HL-60 (cell line): ENCODE measurements around the gene KLRC3.

ENCODE experiments used
- GABPA ChIP-seq: IDR thresholded peaks from 2 replicates; pipeline ENCODE4 v1.6.1; 2012; ENCODE audit warnings: low read depth
- POLR2AphosphoS5 ChIP-seq: IDR thresholded peaks from 2 replicates; pipeline ENCODE4 v1.6.1; 2012; ENCODE audit warnings: low read depth
- SPI1 ChIP-seq: IDR thresholded peaks from 2 replicates; pipeline ENCODE4 v1.6.1; 2012; ENCODE audit warnings: low read depth, mild to moderate bottlenecking, borderline replicate concordance
- TF ChIP-seq, protein P1 (sequence below): IDR thresholded peaks from one replicate; pipeline ENCODE4 v1.5.1; 2011; ENCODE audit warnings: low read length, control low read depth, inconsistent platforms; ENCODE audit not compliant: insufficient read depth
- TF ChIP-seq, protein P2 (sequence below): IDR thresholded peaks from 2 replicates; pipeline ENCODE4 v1.6.1; 2012; ENCODE audit warnings: low read depth; ENCODE audit not compliant: insufficient replicate concordance

DNA sequence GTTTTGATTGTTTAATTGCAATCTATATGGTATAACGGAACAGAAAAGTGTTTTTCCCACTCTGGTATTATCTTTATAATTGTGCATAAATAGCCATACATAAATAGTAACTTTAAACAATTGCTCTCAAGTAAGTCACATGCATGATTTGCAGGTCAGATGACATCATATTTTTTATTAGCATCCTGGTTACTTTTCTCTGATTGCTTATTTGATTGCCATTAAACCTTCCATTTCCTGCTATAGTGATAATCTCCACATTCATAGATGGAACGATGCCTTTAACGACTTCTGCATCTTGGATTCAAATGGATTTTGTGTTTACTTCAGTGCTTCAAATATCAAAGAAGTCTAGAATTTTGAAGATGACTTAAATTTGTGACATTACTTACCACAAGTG lies 27.1 kb downstream of the KLRC3 start:
- TF ChIP-seq POLR2AphosphoS5 (no peak), GABPA (no peak), SPI1 (no peak)
- TF ChIP-seq, protein P1, sequence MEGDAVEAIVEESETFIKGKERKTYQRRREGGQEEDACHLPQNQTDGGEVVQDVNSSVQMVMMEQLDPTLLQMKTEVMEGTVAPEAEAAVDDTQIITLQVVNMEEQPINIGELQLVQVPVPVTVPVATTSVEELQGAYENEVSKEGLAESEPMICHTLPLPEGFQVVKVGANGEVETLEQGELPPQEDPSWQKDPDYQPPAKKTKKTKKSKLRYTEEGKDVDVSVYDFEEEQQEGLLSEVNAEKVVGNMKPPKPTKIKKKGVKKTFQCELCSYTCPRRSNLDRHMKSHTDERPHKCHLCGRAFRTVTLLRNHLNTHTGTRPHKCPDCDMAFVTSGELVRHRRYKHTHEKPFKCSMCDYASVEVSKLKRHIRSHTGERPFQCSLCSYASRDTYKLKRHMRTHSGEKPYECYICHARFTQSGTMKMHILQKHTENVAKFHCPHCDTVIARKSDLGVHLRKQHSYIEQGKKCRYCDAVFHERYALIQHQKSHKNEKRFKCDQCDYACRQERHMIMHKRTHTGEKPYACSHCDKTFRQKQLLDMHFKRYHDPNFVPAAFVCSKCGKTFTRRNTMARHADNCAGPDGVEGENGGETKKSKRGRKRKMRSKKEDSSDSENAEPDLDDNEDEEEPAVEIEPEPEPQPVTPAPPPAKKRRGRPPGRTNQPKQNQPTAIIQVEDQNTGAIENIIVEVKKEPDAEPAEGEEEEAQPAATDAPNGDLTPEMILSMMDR, result no peak
- TF ChIP-seq, protein P2, sequence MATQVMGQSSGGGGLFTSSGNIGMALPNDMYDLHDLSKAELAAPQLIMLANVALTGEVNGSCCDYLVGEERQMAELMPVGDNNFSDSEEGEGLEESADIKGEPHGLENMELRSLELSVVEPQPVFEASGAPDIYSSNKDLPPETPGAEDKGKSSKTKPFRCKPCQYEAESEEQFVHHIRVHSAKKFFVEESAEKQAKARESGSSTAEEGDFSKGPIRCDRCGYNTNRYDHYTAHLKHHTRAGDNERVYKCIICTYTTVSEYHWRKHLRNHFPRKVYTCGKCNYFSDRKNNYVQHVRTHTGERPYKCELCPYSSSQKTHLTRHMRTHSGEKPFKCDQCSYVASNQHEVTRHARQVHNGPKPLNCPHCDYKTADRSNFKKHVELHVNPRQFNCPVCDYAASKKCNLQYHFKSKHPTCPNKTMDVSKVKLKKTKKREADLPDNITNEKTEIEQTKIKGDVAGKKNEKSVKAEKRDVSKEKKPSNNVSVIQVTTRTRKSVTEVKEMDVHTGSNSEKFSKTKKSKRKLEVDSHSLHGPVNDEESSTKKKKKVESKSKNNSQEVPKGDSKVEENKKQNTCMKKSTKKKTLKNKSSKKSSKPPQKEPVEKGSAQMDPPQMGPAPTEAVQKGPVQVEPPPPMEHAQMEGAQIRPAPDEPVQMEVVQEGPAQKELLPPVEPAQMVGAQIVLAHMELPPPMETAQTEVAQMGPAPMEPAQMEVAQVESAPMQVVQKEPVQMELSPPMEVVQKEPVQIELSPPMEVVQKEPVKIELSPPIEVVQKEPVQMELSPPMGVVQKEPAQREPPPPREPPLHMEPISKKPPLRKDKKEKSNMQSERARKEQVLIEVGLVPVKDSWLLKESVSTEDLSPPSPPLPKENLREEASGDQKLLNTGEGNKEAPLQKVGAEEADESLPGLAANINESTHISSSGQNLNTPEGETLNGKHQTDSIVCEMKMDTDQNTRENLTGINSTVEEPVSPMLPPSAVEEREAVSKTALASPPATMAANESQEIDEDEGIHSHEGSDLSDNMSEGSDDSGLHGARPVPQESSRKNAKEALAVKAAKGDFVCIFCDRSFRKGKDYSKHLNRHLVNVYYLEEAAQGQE, result no peak
